ENCODE data around the gene RABGGTA.

The RABGGTA gene

GRCh38 chr14:24258119-24258518, 13.3 kb downstream of the RABGGTA start:
- Mint-ChIP-seq H3K36me3 (ENCODE audit: low read depth) (no peaks in the 10 kb centered on the region), H3K9me3 (no peaks in the 10 kb centered on the region)

DNA sequence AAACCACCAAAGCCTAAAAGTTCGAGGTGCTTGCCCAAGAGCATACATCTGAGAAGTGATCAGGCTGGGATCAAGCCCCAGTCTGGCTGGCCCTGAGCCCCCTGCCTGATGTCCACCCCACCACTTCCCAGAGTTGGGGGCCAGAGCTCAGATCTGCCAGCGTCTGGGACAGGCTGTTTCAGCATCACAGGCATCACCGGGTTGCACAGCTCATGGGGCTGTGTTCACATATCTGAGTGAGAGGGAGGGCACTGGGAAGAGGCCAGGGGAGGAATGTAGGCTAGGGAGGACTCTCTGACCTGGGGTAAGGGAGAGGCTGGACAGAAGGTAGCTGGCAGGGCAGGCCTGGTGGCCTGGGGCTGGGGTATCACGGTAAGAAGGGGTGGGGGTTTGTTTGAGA, 14.4 kb downstream of the RABGGTA start:
- H3K36me3 Mint-ChIP-seq (ENCODE audit: low read depth): no peaks in the 10 kb centered on the region
- H3K4me1 Mint-ChIP-seq: peaks cover 4% of the 10 kb centered on the region
- no peaks in the 10 kb centered on the region for H3K27me3 Mint-ChIP-seq (ENCODE audit: low read depth)
- H3K27ac Mint-ChIP-seq: no peak overlapping the region
- no peak overlapping the region for H3K4me3 Mint-ChIP-seq
- TF ChIP-seq, protein P1, sequence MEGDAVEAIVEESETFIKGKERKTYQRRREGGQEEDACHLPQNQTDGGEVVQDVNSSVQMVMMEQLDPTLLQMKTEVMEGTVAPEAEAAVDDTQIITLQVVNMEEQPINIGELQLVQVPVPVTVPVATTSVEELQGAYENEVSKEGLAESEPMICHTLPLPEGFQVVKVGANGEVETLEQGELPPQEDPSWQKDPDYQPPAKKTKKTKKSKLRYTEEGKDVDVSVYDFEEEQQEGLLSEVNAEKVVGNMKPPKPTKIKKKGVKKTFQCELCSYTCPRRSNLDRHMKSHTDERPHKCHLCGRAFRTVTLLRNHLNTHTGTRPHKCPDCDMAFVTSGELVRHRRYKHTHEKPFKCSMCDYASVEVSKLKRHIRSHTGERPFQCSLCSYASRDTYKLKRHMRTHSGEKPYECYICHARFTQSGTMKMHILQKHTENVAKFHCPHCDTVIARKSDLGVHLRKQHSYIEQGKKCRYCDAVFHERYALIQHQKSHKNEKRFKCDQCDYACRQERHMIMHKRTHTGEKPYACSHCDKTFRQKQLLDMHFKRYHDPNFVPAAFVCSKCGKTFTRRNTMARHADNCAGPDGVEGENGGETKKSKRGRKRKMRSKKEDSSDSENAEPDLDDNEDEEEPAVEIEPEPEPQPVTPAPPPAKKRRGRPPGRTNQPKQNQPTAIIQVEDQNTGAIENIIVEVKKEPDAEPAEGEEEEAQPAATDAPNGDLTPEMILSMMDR (IDR thresholded peaks at IDR 0.05; ENCODE audit: unreplicated experiment in 3 of 3): no peak
- no peaks in the 10 kb centered on the region for H3K9me3 Mint-ChIP-seq

More at GRCh38 chr14:24258119-24258518, 13.3 kb downstream of the RABGGTA start:
- Mint-ChIP-seq H3K4me1 (peaks cover 4% of the 10 kb centered on the region), H3K27me3 (ENCODE audit: low read depth) (no peaks in the 10 kb centered on the region), H3K4me3 (no peak overlapping the region), H3K27ac (no peak overlapping the region)
- TF ChIP-seq, protein P1 (IDR thresholded peaks at IDR 0.05; ENCODE audit: unreplicated experiment in 3 of 3): no peak

GRCh38 chr14:24255931-24256711, 15.3 kb downstream of the RABGGTA start:
- H3K4me1 Mint-ChIP-seq: peaks cover 4% of the 10 kb centered on the region
- TF ChIP-seq, protein P1 (IDR thresholded peaks at IDR 0.05; ENCODE audit: unreplicated experiment in 3 of 3): no peak
- H3K36me3 Mint-ChIP-seq (ENCODE audit: low read depth): no peaks in the 10 kb centered on the region
- H3K27ac Mint-ChIP-seq: no peak overlapping the region
- no peak overlapping the region for H3K4me3 Mint-ChIP-seq
- no peaks in the 10 kb centered on the region for H3K9me3 Mint-ChIP-seq
- H3K27me3 Mint-ChIP-seq (ENCODE audit: low read depth): no peaks in the 10 kb centered on the region

GRCh38 chr14:24255438-24255837, 16.0 kb downstream of the RABGGTA start:
- Mint-ChIP-seq H3K9me3 (no peaks in the 10 kb centered on the region), H3K36me3 (ENCODE audit: low read depth) (no peaks in the 10 kb centered on the region), H3K4me3 (no peak overlapping the region), H3K4me1 (peaks cover 4% of the 10 kb centered on the region), H3K27ac (no peak overlapping the region), H3K27me3 (ENCODE audit: low read depth) (no peaks in the 10 kb centered on the region)
- TF ChIP-seq, protein P1 (IDR thresholded peaks at IDR 0.05; ENCODE audit: unreplicated experiment in 3 of 3): no peak

GRCh38 chr14:24254630-24255392, 16.6 kb downstream of the RABGGTA start:
- Mint-ChIP-seq H3K9me3 (no peaks in the 10 kb centered on the region), H3K27ac (no peak overlapping the region), H3K27me3 (ENCODE audit: low read depth) (no peaks in the 10 kb centered on the region), H3K36me3 (ENCODE audit: low read depth) (no peaks in the 10 kb centered on the region), H3K4me1 (peaks cover 2% of the 10 kb centered on the region), H3K4me3 (no peak overlapping the region)
- TF ChIP-seq, protein P1 (IDR thresholded peaks at IDR 0.05; ENCODE audit: unreplicated experiment in 3 of 3): no peak

Measured in nephron (organoid).